ENCODE results near the gene COA8. TPM values are rescaled to one million over a fixed set of nuclear protein-coding genes. Genes with fewer than 3 reads are reported as not detected.

The COA8 gene
- total and polyA plus RNA-seq, 10 of the 15 experiments (the other 5 are each of a cell fraction or from before 2014, with no cell fraction given) = 6.1 to 69.5 (median 25.8) TPM

DNA sequence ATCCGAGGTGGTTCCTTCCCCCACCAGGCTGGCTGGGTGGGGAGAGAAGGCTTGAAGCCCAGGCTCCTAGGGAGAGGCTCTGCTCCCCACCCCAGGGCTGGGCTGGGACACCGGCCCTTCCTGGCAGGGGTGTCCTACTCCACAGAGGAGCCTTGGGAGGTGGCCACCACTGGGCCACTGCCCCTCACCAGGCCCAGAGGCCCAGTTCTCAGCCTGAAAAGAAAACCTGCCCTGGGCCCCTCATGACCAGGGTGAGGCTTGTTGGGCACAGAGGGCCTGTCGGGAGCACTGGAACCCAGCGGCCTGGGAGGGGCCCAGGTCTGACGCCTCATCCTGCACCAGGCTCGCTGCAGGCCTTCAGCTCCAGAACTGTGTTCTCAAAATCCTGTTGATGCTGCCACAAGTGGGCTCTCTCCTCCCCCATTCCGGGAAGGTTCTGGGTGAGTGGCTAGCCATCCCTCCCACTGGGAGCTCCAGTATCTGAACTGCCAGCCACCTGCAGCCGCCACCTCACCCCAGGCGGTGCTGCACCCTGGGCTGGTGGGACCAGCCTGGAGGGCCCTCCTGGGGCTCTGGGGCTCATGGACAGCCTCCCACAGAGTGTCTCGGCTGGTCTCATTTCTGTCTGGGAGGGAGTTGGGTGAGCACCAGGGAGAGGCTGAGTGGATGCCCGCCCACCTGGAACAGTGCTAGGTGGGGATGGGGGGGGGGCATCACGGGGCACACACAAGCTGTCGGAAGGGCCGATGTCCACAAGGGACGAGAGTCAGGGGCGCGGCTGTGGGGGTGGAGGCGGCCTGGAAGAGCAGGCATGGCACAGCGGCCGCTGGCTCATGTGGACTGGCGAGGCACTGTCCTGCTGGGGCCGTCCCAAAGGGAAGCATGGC lies 12.1 kb upstream of the COA8 start:
- SMC1A ChIA-PET (ENCODE audit: uncharacterized antibody, unreplicated experiment) = no interaction called here

More for the DNA sequence above, 12.1 kb upstream of the COA8 start:
- Histone ChIP-seq H3K4me3 (no peak overlapping the region), H3K4me2 (ENCODE audit: control insufficient read depth, insufficient read depth) (no peak overlapping the region), H3K9me3 (replicated peaks; ENCODE audit: control insufficient read depth, insufficient read depth, low read length) (no peaks in the 10 kb centered on the region), H3K27me3 (replicated peaks in 1 of 2; ENCODE audit: control insufficient read depth in 2 of 2, insufficient read depth in 2 of 2, low read length in 1 of 2) (no peaks in the 10 kb centered on the region), H2AFZ (ENCODE audit: control insufficient read depth, low read depth, low read length) (no peak overlapping the region), H4K20me1 (ENCODE audit: control insufficient read depth, insufficient read depth) (no peaks in the 10 kb centered on the region), H3K27ac (ENCODE audit: control insufficient read depth, insufficient read depth) (no peak overlapping the region), H3K9ac (ENCODE audit: control insufficient read depth, insufficient read depth, low read length) (no peak overlapping the region), H3K4me1 (ENCODE audit: control insufficient read depth, insufficient read depth, low read length) (no peaks in the 10 kb centered on the region), H3K79me2 (ENCODE audit: control insufficient read depth, insufficient read depth, low read length) (no peaks in the 10 kb centered on the region), H3K36me3 (ENCODE audit: control insufficient read depth in 2 of 2, insufficient read depth in 2 of 2, low read length in 1 of 2) (no peaks in the 10 kb centered on the region)
- WGBS (ENCODE audit: insufficient coverage, insufficient replicate concordance, low lambda C conversion rate, missing lambda C conversion rate) = 77% methylated on average over 20 of the region's 22 CpGs
- no TSS peak for BruUV-seq (replicated peaks)
- in situ Hi-C loops (cut with MboI) (no loop called here), intact Hi-C loops (cut with micrococcal nuclease; ENCODE audit: unreplicated experiment) (no loop called here)
- ATAC-seq = no peak
- CTCF ChIA-PET = interaction anchor here (1.3 kb wide), 1 partner anchor 19 kb away, joined by 4 read pairs; no protein-coding TSS in a partner anchor
- DNase-seq (ENCODE audit: low read depth, low spot score) = no peak
- TF ChIP-seq TBL1XR1 (IDR thresholded peaks at IDR 0.05; ENCODE audit: low read depth, low read length) (no peak), TARDBP (IDR thresholded peaks at IDR 0.05; ENCODE audit: borderline replicate concordance) (no peak), POU2F2 (IDR thresholded peaks at IDR 0.05; ENCODE audit: borderline replicate concordance, low read depth, low read length) (no peak), ASH2L (IDR thresholded peaks at IDR 0.05; ENCODE audit: borderline replicate concordance, low read depth) (no peak), FOS (IDR thresholded peaks at IDR 0.05; ENCODE audit: borderline replicate concordance, extremely low read depth, insufficient read length) (no peak)
- TF ChIP-seq, protein P1, sequence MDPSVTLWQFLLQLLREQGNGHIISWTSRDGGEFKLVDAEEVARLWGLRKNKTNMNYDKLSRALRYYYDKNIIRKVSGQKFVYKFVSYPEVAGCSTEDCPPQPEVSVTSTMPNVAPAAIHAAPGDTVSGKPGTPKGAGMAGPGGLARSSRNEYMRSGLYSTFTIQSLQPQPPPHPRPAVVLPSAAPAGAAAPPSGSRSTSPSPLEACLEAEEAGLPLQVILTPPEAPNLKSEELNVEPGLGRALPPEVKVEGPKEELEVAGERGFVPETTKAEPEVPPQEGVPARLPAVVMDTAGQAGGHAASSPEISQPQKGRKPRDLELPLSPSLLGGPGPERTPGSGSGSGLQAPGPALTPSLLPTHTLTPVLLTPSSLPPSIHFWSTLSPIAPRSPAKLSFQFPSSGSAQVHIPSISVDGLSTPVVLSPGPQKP (IDR thresholded peaks at IDR 0.05; ENCODE audit: low read depth, low read length) = no peak
- TF ChIP-seq, protein P2, sequence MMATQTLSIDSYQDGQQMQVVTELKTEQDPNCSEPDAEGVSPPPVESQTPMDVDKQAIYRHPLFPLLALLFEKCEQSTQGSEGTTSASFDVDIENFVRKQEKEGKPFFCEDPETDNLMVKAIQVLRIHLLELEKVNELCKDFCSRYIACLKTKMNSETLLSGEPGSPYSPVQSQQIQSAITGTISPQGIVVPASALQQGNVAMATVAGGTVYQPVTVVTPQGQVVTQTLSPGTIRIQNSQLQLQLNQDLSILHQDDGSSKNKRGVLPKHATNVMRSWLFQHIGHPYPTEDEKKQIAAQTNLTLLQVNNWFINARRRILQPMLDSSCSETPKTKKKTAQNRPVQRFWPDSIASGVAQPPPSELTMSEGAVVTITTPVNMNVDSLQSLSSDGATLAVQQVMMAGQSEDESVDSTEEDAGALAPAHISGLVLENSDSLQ (IDR thresholded peaks at IDR 0.05) = no peak
- TF ChIP-seq, protein P3, sequence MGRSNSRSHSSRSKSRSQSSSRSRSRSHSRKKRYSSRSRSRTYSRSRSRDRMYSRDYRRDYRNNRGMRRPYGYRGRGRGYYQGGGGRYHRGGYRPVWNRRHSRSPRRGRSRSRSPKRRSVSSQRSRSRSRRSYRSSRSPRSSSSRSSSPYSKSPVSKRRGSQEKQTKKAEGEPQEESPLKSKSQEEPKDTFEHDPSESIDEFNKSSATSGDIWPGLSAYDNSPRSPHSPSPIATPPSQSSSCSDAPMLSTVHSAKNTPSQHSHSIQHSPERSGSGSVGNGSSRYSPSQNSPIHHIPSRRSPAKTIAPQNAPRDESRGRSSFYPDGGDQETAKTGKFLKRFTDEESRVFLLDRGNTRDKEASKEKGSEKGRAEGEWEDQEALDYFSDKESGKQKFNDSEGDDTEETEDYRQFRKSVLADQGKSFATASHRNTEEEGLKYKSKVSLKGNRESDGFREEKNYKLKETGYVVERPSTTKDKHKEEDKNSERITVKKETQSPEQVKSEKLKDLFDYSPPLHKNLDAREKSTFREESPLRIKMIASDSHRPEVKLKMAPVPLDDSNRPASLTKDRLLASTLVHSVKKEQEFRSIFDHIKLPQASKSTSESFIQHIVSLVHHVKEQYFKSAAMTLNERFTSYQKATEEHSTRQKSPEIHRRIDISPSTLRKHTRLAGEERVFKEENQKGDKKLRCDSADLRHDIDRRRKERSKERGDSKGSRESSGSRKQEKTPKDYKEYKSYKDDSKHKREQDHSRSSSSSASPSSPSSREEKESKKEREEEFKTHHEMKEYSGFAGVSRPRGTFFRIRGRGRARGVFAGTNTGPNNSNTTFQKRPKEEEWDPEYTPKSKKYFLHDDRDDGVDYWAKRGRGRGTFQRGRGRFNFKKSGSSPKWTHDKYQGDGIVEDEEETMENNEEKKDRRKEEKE (IDR thresholded peaks at IDR 0.05) = no peak
- TF ChIP-seq, protein P4, sequence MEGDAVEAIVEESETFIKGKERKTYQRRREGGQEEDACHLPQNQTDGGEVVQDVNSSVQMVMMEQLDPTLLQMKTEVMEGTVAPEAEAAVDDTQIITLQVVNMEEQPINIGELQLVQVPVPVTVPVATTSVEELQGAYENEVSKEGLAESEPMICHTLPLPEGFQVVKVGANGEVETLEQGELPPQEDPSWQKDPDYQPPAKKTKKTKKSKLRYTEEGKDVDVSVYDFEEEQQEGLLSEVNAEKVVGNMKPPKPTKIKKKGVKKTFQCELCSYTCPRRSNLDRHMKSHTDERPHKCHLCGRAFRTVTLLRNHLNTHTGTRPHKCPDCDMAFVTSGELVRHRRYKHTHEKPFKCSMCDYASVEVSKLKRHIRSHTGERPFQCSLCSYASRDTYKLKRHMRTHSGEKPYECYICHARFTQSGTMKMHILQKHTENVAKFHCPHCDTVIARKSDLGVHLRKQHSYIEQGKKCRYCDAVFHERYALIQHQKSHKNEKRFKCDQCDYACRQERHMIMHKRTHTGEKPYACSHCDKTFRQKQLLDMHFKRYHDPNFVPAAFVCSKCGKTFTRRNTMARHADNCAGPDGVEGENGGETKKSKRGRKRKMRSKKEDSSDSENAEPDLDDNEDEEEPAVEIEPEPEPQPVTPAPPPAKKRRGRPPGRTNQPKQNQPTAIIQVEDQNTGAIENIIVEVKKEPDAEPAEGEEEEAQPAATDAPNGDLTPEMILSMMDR (IDR thresholded peaks at IDR 0.05 in 2 of 3, conservative IDR thresholded peaks at IDR 0.05 in 1 of 3; ENCODE audit: control insufficient read depth in 2 of 3, extremely low read depth in 1 of 3, insufficient read depth in 1 of 3, low read depth in 3 of 3, low read length in 3 of 3) = no peak
- TF ChIP-seq, protein P5, sequence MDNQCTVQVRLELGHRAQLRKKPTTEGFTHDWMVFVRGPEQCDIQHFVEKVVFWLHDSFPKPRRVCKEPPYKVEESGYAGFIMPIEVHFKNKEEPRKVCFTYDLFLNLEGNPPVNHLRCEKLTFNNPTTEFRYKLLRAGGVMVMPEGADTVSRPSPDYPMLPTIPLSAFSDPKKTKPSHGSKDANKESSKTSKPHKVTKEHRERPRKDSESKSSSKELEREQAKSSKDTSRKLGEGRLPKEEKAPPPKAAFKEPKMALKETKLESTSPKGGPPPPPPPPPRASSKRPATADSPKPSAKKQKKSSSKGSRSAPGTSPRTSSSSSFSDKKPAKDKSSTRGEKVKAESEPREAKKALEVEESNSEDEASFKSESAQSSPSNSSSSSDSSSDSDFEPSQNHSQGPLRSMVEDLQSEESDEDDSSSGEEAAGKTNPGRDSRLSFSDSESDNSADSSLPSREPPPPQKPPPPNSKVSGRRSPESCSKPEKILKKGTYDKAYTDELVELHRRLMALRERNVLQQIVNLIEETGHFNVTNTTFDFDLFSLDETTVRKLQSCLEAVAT (IDR thresholded peaks at IDR 0.05) = no peak
- POLR2A ChIA-PET = interaction anchor here (0.5 kb wide), 1 partner anchor 1788 kb away, joined by 3 read pairs; no protein-coding TSS in a partner anchor
- FAIRE-seq = no peak
- RAD21 ChIA-PET (ENCODE audit: unreplicated experiment) = interaction anchor here (1.5 kb wide), 1 partner anchor 29 kb away, joined by 5 read pairs; the partner anchor contains the start of gene CKB
